K562 (cell line): ENCODE results near the gene FAM240A.

Source experiments
- RCOR1 ChIP-seq, 2 experiments: IDR thresholded peaks; 2 replicates each; pipeline ENCODE4 v1.6.1; 2012; ENCODE audit warnings: low read depth in 2 of 2, low read length in 2 of 2, borderline replicate concordance in 1 of 2, improper control_type of control experiment in 1 of 2
- ZNF764 ChIP-seq: fragments of 250-450 bp; sonication (Bioruptor Pico); IDR thresholded peaks from 2 replicates; pipeline ENCODE4 v1.4.0; 2020; ENCODE audit warnings: low read depth, mild to moderate bottlenecking, moderate library complexity
- TF ChIP-seq, protein P1 (sequence below), 3 experiments: fragments of 200-800 bp in 1 of 3; fragments of 250-450 bp in 1 of 3; fragments of 450-650 bp in 1 of 3; sonication (Bioruptor Pico) in 1 of 3; sonication (Bioruptor generic) in 1 of 3; formaldehyde crosslinking in 1 of 3; IDR thresholded peaks; 2 replicates each; pipeline versions ENCODE4 v1.6.1 to v1.8.0; 2016 to 2022; ENCODE audit warnings: mild to moderate bottlenecking in 2 of 3, missing genetic modification characterization in 2 of 3, missing compliant biosample characterization in 1 of 3, moderate library complexity in 1 of 3
- TF ChIP-seq, protein P2 (sequence below), 3 experiments: IDR thresholded peaks in 2 of 3; conservative IDR thresholded peaks in 1 of 3; 2 replicates each; pipeline ENCODE4 v1.5.1; 2011 to 2012; ENCODE audit warnings: low read length in 3 of 3, mild to moderate bottlenecking in 3 of 3, control low read depth in 2 of 3, improper control_type of control experiment in 1 of 3, inconsistent platforms in 1 of 3, low read depth in 1 of 3, mixed read lengths in 1 of 3, moderate library complexity in 1 of 3; ENCODE audit not compliant: insufficient read depth in 2 of 3
- TF ChIP-seq, protein P3 (sequence below): sonication (generic); formaldehyde crosslinking; IDR thresholded peaks from 2 replicates; pipeline ENCODE4 v1.8.0; 2022; ENCODE audit warnings: mild to moderate bottlenecking, low read depth, missing genetic modification reagents
- TF ChIP-seq, protein P4 (sequence below): fragments of 250-450 bp; sonication (Bioruptor Pico); IDR thresholded peaks from 2 replicates; pipeline ENCODE4 v1.4.0; 2020; ENCODE audit warnings: mild to moderate bottlenecking

DNA sequence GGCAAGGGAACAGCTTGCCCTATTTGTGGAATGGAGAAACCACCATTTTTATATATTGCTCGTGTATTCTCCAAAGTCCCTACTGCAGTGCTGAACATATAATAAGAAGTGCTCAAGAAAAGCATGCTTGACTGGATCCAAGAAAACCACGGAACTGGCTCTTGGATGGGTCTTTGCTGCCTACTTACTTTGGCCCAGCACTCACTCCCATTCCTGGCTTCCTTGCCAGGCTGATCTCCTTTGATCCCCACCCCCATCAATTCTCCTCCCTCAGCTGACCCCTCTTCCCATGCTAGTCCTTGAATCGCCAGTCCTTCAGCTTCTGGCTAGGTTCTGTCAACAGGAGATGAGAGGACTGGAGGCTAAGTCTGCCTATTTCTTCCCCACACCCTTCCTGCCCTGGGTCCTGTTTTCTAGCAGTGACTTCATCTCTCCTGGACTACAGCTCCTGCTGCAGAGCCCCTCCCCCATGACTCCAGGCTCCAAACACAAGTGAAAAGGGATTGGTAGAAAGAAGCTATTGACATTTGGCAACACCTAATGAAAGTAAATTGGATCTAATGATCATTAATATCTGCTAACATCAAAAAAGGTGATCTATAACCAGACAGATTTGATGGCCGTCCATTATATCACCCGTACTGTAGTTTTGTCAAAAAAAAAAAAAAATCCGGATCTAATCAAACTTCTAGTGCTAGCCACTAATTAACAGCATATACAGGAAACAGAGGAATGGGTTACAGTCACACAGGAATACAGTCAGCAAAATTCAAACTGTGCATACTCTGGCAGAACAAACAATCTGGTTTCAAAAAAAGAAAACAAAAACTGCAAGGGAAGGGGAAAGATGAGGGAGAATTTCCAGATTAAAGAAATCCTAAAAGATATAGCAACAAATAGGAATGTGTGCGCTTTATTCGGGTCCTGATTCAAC is 7.8 kb downstream of the FAM240A start:
- TF ChIP-seq, protein P1, sequence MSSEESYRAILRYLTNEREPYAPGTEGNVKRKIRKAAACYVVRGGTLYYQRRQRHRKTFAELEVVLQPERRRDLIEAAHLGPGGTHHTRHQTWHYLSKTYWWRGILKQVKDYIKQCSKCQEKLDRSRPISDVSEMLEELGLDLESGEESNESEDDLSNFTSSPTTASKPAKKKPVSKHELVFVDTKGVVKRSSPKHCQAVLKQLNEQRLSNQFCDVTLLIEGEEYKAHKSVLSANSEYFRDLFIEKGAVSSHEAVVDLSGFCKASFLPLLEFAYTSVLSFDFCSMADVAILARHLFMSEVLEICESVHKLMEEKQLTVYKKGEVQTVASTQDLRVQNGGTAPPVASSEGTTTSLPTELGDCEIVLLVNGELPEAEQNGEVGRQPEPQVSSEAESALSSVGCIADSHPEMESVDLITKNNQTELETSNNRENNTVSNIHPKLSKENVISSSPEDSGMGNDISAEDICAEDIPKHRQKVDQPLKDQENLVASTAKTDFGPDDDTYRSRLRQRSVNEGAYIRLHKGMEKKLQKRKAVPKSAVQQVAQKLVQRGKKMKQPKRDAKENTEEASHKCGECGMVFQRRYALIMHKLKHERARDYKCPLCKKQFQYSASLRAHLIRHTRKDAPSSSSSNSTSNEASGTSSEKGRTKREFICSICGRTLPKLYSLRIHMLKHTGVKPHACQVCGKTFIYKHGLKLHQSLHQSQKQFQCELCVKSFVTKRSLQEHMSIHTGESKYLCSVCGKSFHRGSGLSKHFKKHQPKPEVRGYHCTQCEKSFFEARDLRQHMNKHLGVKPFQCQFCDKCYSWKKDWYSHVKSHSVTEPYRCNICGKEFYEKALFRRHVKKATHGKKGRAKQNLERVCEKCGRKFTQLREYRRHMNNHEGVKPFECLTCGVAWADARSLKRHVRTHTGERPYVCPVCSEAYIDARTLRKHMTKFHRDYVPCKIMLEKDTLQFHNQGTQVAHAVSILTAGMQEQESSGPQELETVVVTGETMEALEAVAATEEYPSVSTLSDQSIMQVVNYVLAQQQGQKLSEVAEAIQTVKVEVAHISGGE (CRISPR knock-in tag; IDR thresholded peaks at IDR 0.05), result no peak
- TF ChIP-seq, protein P2, sequence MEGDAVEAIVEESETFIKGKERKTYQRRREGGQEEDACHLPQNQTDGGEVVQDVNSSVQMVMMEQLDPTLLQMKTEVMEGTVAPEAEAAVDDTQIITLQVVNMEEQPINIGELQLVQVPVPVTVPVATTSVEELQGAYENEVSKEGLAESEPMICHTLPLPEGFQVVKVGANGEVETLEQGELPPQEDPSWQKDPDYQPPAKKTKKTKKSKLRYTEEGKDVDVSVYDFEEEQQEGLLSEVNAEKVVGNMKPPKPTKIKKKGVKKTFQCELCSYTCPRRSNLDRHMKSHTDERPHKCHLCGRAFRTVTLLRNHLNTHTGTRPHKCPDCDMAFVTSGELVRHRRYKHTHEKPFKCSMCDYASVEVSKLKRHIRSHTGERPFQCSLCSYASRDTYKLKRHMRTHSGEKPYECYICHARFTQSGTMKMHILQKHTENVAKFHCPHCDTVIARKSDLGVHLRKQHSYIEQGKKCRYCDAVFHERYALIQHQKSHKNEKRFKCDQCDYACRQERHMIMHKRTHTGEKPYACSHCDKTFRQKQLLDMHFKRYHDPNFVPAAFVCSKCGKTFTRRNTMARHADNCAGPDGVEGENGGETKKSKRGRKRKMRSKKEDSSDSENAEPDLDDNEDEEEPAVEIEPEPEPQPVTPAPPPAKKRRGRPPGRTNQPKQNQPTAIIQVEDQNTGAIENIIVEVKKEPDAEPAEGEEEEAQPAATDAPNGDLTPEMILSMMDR (IDR thresholded peaks at IDR 0.05 in 2 of 3, conservative IDR thresholded peaks at IDR 0.05 in 1 of 3; ENCODE audit: insufficient read depth in 2 of 3, low read depth in 1 of 3, low read length in 3 of 3), result no peak
- TF ChIP-seq ZNF764 (CRISPR knock-in tag) (no peak), RCOR1 (IDR thresholded peaks at IDR 0.05; ENCODE audit: borderline replicate concordance in 1 of 2, low read depth in 2 of 2, low read length in 2 of 2) (no peak)
- TF ChIP-seq, protein P3, sequence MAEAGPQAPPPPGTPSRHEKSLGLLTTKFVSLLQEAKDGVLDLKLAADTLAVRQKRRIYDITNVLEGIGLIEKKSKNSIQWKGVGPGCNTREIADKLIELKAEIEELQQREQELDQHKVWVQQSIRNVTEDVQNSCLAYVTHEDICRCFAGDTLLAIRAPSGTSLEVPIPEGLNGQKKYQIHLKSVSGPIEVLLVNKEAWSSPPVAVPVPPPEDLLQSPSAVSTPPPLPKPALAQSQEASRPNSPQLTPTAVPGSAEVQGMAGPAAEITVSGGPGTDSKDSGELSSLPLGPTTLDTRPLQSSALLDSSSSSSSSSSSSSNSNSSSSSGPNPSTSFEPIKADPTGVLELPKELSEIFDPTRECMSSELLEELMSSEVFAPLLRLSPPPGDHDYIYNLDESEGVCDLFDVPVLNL (CRISPR knock-in tag), result no peak
- TF ChIP-seq, protein P4, sequence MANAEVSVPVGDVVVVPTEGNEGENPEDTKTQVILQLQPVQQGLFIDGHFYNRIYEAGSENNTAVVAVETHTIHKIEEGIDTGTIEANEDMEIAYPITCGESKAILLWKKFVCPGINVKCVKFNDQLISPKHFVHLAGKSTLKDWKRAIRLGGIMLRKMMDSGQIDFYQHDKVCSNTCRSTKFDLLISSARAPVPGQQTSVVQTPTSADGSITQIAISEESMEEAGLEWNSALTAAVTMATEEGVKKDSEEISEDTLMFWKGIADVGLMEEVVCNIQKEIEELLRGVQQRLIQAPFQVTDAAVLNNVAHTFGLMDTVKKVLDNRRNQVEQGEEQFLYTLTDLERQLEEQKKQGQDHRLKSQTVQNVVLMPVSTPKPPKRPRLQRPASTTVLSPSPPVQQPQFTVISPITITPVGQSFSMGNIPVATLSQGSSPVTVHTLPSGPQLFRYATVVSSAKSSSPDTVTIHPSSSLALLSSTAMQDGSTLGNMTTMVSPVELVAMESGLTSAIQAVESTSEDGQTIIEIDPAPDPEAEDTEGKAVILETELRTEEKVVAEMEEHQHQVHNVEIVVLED (CRISPR knock-in tag), result no peak
